ENCODE results near the gene ZNF862. TPM values are rescaled to one million over a fixed set of nuclear protein-coding genes. Genes with fewer than 3 reads are reported as not detected.

Gene ZNF862
- total and polyA plus RNA-seq, 2 of the 13 experiments (the other 11 are each of a cell fraction or from before 2014, with no cell fraction given), result 0.89 to 2.0 TPM

GRCh38 chr7:149838224-149838991 lies at the start of gene ZNF862 (continued):
- TF ChIP-seq ZNF687 (CRISPR knock-in tag; IDR thresholded peaks at IDR 0.05) (peak; percentile 90), ATF1 (CRISPR knock-in tag; IDR thresholded peaks at IDR 0.05) (no peak), ZBTB46 (CRISPR knock-in tag; IDR thresholded peaks at IDR 0.05; ENCODE audit: borderline replicate concordance) (no peak), ZBTB34 (CRISPR knock-in tag; IDR thresholded peaks at IDR 0.05) (no peak), HNF4G (IDR thresholded peaks at IDR 0.05; ENCODE audit: borderline replicate concordance, low read depth, low read length) (peak; percentile 65), HNF4G (CRISPR knock-in tag; IDR thresholded peaks at IDR 0.05; ENCODE audit: borderline replicate concordance, low read depth) (peak; percentile 66; the same call in 1 of the 2 replicates), ZIK1 (CRISPR knock-in tag; IDR thresholded peaks at IDR 0.05; ENCODE audit: borderline replicate concordance, low read depth) (0 out of 2 replicates have a peak, but pooled peaks have one; percentile 36), ZNF619 (CRISPR knock-in tag; IDR thresholded peaks at IDR 0.05) (peak; percentile 80; the same call in 1 of the 2 replicates), MXI1 (IDR thresholded peaks at IDR 0.05; ENCODE audit: borderline replicate concordance, low read depth, low read length) (peak; percentile 95; the same call in 1 of the 3 replicates), ZNF784 (CRISPR knock-in tag; IDR thresholded peaks at IDR 0.05; ENCODE audit: borderline replicate concordance) (peak; percentile 86; the same call in 1 of the 2 replicates), KLF16 (CRISPR knock-in tag; IDR thresholded peaks at IDR 0.05) (peak in 1 of 2 experiments; percentile 89; a peak in 2 of 4 replicates), ZMYM4 (CRISPR knock-in tag; IDR thresholded peaks at IDR 0.05) (no peak; the same call in 1 of the 2 replicates), MYNN (CRISPR knock-in tag; IDR thresholded peaks at IDR 0.05; ENCODE audit: low read depth) (no peak), ZNF430 (CRISPR knock-in tag; IDR thresholded peaks at IDR 0.05) (peak; percentile 90), ZFP41 (CRISPR knock-in tag; IDR thresholded peaks at IDR 0.05; ENCODE audit: borderline replicate concordance) (no peak), SAP130 (CRISPR knock-in tag; IDR thresholded peaks at IDR 0.05; ENCODE audit: low read depth) (peak; percentile 70)
